NCI-H345 (cell line): ENCODE results near the gene MAGI2.
"Not testable (repeated sequence)": the region's sequence is repeated elsewhere in the genome, so short reads cannot be mapped to it uniquely, and the experiment has no call there.

ENCODE experiments used
- DNase-seq: peaks from one replicate; lab custom pipeline; 2025; lab: John Stamatoyannopoulos, UW

The MAGI2 gene

DNA sequence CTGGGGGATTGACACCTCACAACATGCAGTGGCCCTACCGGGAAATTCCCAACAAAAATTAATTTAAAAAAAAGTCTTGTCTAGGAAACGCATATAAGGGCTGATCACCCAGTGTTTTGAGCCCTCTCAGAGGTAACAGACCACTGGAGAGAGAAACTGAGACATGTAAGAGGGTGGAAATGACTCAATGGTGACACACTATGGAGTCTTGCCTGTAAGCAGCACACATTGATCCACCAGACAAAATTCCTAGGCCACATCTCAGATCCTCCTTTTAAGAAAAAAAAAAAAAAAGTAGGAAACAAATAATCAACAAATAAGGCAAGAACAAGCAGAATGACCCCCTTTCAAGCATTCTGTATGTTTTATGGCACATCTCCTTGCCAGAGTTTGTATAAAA, 296.2 kb downstream of the MAGI2 start:
- DNase-seq: no peak

DNA sequence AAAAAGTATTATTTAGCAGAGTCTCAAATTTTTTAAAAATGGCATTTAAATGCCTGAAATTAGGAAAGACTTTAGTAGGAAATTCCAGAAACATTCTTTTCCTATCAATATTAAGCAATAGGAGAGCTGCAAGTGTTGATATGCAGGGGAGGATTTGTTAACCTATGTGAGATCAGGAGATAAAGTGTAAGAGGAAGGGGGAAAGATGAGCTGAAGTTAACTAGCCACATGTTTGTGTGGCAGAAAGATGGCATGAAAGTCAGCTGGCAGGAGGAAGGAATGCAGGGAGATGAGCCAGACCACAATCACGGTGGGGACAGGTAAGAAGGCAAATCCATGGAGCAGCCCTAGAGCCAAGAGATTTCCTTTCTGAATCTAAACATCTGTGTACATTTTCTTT, 303.6 kb downstream of the MAGI2 start:
- no peak for DNase-seq

DNA sequence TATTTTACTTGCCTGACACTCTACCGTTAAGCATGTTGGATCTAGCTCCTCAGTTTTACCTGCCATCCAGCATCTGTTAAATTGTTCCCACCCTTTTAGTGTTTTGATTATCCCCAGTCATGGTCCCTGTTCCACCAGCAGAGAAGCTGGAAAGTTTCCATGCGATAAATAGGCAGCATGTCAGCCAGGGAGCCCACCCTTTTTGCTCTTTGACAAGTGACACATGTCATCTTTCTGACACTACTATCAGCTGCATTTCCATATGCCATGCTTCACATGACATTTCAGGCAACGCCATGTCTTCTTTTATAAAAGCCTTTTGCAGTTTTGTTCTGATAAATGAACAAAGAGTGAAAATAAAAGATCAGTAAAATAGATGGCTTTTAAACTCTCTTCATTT, 310.8 kb downstream of the MAGI2 start:
- DNase-seq: no peak

DNA sequence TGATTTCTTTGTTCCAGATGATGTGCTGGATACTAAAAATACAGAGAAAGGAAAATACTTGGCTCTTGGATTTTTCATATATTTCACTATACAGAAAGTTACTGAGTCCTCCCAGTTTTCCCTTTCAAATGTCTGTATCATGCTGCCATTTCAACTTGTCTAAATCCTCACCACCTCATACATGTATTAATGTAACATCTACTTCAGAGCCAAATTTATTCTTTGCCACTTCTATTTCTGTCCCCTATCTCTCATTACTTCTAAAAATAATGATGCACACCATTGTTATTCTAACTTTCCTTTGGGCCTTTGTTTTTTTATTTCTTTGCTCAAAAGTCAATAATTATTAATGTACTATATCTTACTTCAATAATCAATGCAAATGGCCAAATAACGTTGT, 312.2 kb downstream of the MAGI2 start:
- DNase-seq: no peak

DNA sequence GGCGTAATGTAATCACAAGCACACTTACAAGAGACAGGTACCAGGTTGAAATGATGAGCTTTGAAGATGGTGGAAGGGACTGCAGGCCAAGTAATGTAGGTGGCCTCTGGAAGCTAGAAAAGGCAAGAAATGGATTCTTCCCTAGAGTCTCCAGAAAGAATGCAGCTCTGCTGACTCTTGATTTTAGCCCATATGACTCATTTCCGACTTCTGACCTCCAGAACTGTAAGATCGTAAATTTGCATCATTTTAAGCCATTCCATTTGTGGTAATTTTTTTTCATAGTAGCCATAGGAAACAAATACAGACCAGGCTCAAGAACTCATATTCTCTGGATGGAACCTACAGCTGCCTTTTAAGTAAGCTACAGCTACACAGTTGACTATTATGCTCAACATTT, 315.5 kb downstream of the MAGI2 start:
- no peak for DNase-seq

DNA sequence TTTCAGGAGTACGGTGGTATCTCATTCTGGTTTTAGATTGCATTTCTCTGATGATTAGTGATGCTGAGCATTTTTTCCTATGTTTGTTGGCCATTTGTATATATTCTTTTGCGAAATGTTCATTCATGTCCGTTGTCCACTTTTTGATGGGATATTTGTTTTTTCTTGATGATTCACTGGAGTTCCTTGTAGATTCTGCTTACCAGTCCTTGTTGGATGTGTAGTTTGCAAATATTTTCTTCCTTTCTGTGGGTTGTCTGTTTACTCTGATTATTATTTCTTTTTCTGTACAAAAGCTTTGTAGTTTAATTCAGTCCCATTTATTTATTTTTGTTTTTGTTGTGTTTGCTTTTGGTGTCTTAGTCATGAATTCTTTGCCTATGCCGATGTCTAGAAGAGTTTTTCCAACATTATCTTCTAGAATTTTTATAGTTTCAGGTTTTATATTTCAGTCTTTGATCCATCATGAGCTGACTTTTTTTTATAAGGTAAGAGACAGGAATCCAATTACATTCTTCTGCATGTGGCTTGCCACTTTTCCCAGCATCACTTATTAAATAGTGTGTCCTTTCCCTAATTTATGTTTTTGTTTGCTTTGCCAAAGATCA, 320.5 kb downstream of the MAGI2 start:
- no peak for DNase-seq

DNA sequence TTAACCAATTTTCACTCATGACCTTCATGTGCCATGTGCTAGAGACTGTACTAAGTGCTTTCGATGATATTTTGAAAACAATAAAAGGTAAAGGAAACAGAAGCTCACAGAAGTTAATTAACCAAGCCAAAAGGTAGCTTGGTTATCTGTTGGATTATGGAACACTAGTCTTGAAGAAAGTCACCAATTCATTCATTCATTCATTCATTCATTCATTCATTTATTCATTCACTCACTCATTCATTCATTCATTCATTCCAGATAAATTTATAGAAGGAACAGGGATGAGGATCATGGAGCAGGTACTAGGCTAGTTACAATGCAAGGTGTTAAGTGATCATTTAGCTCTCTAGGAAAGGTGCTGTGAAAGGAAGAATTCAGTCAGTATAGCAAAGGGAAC, 322.8 kb downstream of the MAGI2 start:
- no peak for DNase-seq

DNA sequence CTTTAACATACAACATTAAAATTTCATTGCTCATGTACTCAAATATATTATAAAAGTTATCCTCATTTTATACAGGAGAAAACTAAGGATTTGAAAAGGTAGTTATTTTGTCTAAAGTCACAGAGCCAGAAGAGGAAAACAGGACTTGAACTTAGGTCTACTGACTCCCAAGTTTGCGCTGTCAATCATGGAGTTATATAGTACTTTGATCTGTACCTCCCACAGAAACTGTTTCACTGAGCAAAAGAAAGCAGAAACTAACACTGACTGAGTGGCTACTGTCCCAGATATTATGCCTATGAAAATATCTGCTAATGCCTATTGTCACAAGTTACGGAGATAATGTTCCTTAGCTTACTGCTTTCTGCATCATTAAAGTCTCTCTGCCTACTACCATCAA, 329.1 kb downstream of the MAGI2 start:
- DNase-seq: no peak

DNA sequence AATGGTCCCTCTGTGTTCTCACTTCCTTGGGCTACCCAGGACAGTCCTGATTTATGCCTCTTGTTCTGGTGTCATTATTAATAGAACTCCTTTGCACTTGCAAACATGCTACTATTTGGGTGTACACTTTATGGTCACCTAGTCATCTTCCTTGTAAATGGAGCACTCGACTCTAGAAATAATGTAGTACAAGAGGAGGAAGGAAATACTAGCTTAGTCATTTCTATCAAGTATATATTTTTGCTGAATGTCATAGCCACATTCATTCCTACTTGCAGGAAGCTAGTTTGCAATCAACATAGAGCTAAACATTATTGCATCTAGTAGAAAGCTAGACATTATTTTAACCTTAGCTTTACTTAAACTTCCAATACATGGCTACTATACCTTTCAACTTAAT, 335.3 kb downstream of the MAGI2 start:
- no peak for DNase-seq

DNA sequence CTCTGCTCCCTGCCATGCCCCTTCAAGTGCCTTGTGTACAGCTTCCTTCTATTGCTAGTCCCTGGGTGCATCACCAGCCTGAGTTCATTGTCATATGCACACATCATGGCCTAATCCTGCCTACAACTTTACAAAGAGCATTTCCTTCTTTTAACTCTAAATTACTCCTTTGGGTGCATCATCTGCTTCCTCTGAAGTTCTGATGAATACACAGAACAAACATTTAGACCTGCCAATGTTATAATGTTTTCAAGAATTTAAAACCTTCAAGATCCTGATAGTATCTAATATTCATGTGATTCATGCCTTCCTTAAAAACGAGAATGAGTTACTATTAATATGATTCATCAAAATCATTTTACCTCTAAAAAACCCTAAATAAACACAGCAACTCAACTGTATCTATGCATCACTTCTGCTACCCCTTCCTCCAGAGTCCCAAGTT, 357.1 kb downstream of the MAGI2 start:
- DNase-seq: no peak

DNA sequence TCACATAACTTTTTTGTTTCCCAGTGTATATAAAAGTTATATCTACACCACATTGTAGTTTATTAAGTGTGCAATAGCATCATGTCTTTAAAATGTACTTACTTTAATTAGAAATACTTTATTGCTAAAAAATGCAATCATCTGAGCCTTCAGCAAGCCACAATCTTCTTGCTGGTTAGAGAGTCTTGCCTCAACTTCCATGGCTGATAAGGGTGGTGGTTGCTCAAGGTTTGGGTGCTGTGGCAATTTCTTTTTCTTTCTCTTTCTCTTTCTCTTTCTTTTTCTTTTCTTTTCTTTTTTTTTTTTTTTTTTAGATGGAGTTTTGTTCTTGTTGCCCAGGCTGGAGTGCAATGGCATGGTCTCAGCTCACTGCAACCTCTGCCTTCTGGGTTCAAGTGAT, 360.0 kb downstream of the MAGI2 start:
- DNase-seq: no peak

DNA sequence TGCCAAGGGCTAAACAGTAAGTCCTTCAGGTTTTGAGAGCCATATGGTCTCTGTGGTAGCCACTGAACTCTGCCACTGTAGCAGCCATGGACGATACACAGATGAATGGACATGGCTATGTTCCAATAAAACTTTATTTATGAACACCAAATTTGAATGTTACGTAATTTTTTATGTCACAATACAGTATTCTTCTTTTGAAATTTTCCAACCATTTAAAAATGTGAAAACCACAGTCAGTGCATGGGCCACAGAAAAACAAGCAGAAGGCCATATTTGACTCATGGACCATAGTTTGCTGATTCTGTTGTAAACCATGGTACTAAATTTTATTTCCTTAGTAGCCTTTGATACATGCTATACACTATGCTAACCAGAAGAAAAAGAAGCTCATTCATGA, 361.8 kb downstream of the MAGI2 start:
- no peak for DNase-seq

DNA sequence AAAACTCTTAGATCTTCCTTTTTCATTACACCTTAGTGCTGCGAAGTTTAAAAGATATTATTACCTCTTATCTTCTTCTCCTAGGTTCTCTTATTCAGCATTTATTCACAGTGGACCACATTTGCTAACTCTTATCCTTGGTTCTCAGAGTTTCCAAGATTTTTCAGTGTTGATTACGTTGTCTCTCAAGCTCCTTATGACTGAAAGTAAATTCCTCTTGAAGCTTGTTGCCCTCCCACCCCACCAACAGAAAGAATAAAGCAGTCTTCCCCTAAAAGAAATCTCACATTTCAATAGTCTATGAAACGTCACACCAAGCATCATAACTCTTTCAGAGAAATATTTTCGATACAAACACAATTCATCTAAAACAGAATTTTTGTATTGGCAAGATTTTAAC, 362.5 kb downstream of the MAGI2 start:
- DNase-seq: no peak

DNA sequence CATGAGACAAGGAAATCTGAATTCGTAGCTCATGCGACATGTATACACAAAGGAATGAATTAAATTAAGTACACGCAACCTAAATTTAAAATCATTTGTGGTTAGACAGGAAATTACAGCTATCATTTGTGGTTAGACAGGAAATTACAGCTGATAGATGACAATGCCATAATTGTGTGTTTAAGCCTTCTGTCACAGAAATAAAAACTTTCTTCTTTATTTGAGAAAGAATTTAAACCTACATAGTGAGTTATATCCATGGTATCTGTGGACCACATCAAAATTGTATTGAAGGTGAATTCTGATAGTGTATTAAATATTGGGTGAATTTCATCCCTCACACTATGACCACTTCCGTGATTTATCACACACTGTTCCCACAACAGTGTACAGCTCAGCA, 362.9 kb downstream of the MAGI2 start:
- no peak for DNase-seq

DNA sequence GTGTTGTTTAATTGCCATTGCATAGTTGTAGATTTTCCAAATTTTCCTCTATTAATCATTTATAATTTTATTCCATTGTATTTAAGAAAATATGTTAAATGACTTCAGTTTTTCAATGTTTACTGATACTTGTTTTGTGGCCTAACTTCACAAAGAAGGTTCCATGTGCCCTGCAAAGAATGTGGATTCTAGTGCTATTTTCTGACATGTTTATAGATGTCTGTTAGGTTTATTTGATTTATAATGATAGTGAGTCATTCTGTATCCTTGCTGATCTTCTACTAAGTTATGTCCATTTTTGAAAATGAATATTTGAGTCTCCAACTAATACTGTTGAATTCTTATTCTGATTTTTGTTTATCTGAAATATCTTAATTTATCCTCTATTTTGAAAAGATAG, 369.0 kb downstream of the MAGI2 start:
- no peak for DNase-seq

DNA sequence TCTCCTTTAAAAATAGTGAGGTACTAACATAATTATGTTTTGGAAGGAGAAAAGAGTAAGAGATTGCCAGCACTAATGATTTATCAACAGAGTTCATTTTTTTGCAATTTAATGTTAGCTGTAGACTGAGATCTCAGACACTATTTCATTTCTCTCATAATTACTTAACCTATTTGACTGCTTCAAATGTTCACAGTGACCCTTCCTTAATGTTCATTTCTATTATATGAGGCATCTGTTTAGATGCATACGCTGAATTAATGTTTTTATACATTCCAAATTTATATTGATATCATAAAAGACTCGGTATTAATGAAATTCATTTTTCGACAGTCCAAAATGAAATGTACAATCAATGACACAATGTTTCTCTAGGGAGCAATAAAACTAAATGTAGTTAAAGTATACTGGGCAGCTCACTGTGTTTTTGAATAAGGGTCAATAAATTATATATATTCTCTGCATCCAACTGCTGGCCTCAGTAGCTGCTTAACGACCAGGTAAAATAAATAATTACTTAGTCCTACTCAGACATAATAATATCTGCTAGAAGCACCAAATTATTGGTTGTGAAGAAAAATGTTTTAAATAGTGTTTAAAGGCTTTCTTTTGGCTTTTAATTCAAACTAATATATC, 373.4 kb downstream of the MAGI2 start:
- DNase-seq: no peak

DNA sequence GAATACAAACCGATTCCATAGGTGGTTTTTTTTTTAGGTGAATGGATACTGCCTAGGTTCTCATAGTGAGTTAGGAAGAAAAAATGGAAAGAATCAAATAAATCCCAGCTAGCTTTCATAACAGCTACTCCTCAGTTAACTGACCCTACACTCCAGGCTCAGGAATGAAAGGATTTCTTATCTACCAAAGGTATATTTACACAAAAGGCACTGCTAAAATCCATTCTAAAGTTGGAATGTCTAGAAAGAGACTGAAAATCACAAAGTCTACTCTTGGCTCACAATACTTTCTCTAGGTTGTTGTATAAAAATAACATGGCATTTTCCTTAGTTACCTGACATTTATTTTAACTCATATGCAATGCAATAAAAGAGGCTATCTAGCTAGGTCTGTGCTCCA, 375.2 kb downstream of the MAGI2 start:
- DNase-seq: no peak

DNA sequence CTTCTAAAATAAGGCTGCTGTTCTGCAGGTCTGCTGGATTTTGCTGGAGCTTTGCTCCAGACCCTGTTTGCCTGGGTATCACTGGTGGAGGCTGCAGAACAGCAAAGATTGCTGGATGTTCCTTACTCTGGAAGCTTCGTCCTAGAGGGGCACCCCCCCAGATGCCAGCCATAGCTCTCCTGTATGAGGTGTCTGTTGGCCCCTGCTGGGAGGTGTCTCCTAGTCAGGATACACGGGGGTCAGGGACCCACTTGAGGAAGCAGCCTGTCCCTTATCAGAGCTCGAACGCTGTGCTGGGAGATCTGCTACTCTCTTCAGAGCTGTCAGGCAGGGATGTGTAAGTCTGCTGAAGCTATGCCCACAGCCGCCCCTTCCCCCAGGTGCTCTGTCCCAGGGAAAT, 382.3 kb downstream of the MAGI2 start:
- DNase-seq: not testable (repeated sequence)

DNA sequence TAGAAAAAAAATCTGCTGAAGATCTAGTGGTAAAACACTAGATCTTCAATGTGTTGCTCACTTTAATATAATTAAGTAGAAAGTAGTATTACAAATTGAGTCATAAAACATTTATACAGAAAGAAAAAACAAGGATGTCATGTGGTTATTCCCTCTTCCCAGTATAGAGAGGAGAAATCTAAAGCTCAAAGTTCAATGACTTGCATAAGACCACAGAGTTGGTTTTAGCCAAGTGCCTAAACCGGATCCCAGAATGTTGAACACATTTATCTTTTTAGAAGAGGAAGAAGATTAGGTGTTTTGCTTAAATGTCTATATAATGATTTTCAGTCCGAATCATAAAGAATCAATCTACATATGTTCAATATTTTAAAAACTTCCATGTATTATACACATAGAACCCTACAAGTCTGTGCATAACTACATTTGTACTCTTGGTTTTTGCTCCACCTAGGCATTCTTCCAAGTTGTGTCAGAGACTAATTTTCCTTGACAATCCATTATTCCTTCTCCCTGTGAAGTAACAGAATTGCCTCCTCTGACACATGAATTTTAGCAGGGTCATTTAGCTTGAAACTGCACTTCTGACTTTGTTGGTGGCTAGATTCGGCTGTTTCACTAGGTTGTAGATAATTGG, 389.2 kb downstream of the MAGI2 start:
- DNase-seq: no peak

DNA sequence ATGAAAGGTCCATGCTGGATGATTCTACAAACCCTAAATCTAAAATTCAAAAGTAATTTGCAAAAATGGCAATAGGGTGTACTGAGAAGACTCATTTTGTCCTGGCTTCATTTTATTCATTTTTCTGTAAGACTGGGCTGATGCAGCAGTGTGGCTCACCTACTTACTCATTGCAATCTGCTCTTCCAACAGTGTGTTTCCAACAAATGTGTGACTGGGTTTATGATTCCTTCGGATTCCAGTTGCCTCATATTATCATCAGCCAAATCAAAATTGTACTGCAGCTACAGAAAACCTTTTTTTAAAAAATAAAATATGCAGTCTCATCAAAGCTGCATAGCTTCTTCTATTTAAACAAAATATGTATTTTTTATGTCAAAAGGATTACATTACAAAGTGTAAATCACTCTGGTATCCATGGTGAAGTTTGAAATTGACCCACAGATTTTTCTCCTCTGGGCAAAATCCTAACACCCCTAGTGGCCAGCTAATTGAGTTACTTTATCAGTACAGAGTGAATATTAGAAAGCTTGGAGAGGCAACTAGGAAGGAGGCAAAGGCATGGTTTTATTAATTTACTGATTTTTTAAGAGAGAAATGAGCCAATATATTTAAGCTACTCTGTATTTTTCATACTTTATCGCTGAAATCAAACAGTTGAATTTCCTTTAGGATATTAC, 390.3 kb downstream of the MAGI2 start:
- no peak for DNase-seq

DNA sequence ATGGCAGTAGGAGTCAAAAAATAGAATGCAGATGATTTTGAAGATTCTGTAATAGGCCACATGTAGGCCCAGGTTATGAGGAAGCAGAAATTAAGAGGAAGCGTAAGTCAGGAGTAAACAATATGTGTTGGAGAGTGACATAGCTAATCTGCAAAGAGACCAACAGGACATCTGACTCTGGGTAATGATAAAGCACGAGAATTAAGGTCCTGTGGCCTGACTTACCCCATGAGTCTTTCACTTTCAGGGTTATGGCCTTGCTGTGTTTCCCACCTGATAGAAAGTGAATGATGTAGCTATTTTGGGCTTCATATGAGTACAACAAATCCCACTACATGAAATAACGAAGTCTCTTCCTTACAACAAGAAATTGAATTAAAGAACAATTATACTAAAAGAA, 393.0 kb downstream of the MAGI2 start:
- no peak for DNase-seq

DNA sequence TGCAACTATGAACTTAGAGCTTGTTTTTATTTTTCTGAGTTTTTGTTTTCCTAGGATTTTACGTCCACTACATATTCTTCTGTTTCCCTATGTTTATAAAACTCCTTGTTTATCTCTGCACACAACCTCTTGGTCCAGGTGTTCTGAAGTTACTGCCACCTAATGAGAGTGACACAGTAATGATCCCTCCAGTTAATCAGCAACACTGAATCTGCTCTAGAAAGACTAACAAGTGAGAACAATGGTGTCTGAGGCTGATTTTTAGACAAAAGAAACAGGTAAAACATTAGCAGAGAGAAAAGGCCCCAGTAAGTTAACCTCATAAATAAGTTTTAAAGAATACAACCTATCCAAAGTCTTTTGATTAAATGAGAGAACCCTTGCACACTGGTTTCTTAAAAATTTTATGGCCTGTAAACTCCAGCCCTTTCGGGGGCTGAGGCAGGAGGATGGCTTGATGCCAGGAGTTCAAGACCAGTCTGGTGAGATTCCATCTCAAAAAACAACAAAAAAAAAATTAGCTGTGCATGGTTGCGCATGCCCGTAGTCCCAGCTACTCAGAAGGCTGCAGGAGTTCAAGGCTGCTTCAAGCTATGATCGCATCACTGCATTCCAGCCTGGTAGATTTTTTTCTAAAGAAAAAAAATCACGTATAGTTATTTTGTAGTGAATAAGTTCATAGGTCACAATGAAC, 397.6 kb downstream of the MAGI2 start:
- DNase-seq: no peak

DNA sequence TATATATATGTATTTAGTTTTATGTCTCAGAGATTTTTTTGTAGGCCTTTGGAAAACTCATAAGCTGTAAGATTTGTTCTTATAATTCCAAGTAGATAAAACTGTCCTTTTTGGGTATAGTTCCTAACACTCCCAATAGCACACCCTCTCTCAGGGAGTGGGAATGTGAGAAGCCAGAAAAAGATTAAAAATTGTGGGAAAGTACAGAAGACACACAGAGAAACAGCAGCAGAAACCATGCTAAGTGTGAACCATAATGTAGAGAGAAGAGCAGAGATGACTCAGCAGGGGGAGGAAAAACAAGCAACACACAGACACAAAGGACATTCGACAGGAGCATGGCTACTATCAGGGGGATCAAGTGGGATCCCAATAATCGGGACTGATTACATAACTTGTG, 401.6 kb downstream of the MAGI2 start:
- DNase-seq: no peak
